ENCODE measurements around the gene LIN28A.

LIN28A gene

DNA sequence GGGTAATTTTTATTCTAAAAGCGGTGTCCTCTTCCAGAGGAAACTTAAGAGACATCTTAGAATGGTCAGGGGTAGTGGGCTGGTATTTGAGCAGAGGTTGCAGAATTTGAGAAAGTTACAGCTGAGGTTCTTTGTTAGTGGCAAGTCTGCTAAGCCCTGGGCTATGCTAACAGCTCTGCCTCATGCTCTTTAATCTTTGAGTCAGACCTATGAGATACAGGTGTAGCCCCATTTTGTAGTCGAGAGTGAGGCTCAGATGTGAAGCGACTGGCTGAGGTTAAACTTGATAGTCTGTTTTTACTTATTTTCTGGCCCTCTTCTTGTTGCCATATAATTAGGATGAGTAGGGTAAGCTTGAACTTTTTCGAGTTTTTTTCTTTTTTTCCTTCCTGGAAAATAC, 66.3 kb downstream of the LIN28A start (continued):
- TF ChIP-seq TSHZ2 (CRISPR knock-in tag; IDR thresholded peaks at IDR 0.05) = no peak

DNA sequence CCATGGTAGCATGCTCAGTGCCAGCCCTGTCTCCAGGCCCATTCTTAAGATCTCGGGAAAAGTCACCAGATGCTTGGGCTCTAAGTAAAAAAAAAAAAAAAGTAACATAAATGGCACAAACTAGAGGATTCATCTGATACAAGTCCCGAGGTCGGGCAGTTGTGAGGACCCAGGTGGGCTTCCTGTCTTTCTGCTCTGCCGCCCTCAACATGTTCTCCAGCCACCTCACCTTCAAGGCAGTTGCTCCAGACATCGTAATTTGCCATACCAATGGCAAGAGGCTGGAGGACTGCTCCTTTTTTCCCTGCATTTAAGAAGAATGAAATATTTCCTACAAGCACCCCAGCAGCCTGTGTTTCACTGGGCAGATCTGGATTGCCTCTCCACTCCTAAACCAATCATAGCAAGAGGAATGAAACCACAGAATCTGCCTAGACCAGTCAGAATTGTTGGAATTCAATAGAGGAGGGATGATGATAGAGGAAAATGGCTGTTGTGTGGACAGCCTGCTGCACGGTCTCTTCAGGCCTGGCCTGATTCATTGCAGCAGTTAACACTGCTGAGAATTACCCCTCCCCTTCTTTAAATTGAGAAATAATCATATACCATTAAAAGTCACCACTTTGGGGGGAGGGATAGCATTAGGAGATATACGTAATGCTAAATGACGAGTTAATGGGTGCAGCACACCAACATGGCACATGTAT, 67.0 kb downstream of the LIN28A start:
- TF ChIP-seq RARB (CRISPR knock-in tag; IDR thresholded peaks at IDR 0.05) (no peak), ZFP3 (CRISPR knock-in tag; IDR thresholded peaks at IDR 0.05) (no peak), GLIS3 (CRISPR knock-in tag; IDR thresholded peaks at IDR 0.05) (no peak), ZFP30 (CRISPR knock-in tag; IDR thresholded peaks at IDR 0.05) (no peak), TCF4 (CRISPR knock-in tag; IDR thresholded peaks at IDR 0.05; ENCODE audit: borderline replicate concordance) (no peak), ZNF70 (CRISPR knock-in tag; IDR thresholded peaks at IDR 0.05) (no peak), ISL1 (CRISPR knock-in tag; IDR thresholded peaks at IDR 0.05) (no peak), BACH2 (CRISPR knock-in tag; IDR thresholded peaks at IDR 0.05; ENCODE audit: borderline replicate concordance) (no peak), OSR1 (CRISPR knock-in tag; IDR thresholded peaks at IDR 0.05) (no peak), ZNF8 (CRISPR knock-in tag; IDR thresholded peaks at IDR 0.05) (no peak), CSDC2 (CRISPR knock-in tag; IDR thresholded peaks at IDR 0.05) (no peak)
- TF ChIP-seq, protein P1, sequence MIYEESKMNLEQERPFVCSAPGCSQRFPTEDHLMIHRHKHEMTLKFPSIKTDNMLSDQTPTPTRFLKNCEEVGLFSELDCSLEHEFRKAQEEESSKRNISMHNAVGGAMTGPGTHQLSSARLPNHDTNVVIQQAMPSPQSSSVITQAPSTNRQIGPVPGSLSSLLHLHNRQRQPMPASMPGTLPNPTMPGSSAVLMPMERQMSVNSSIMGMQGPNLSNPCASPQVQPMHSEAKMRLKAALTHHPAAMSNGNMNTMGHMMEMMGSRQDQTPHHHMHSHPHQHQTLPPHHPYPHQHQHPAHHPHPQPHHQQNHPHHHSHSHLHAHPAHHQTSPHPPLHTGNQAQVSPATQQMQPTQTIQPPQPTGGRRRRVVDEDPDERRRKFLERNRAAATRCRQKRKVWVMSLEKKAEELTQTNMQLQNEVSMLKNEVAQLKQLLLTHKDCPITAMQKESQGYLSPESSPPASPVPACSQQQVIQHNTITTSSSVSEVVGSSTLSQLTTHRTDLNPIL (CRISPR knock-in tag; IDR thresholded peaks at IDR 0.05; ENCODE audit: low read depth) = no peak
- peak; percentile 13 for ATAC-seq

GRCh38 chr1:26478159-26478558, 67.5 kb downstream of the LIN28A start:
- TF ChIP-seq CSRNP3 (CRISPR knock-in tag; IDR thresholded peaks at IDR 0.05) = no peak
- TF ChIP-seq, protein P1 (CRISPR knock-in tag; IDR thresholded peaks at IDR 0.05; ENCODE audit: low read depth) = 0 out of 2 replicates have a peak, but pooled peaks have one; percentile 10
- ATAC-seq = no peak

GRCh38 chr1:26478988-26479387, 68.4 kb downstream of the LIN28A start:
- ATAC-seq = no peak
- TF ChIP-seq PPARA (CRISPR knock-in tag; IDR thresholded peaks at IDR 0.05; ENCODE audit: borderline replicate concordance) = no peak
- TF ChIP-seq ZNF565 (CRISPR knock-in tag; conservative IDR thresholded peaks at IDR 0.05; ENCODE audit: low read depth) = no peak
- TF ChIP-seq TSHZ2 (CRISPR knock-in tag; IDR thresholded peaks at IDR 0.05) = no peak
- TF ChIP-seq ZNF70 (CRISPR knock-in tag; IDR thresholded peaks at IDR 0.05) = no peak
- TF ChIP-seq CSRNP3 (CRISPR knock-in tag; IDR thresholded peaks at IDR 0.05) = no peak
- no peak for TF ChIP-seq ZFP30 (CRISPR knock-in tag; IDR thresholded peaks at IDR 0.05)
- no peak for TF ChIP-seq ARNTL (CRISPR knock-in tag; IDR thresholded peaks at IDR 0.05; ENCODE audit: borderline replicate concordance, low read depth)
- no peak for TF ChIP-seq ZFP3 (CRISPR knock-in tag; IDR thresholded peaks at IDR 0.05)
- TF ChIP-seq ESRRG (CRISPR knock-in tag; IDR thresholded peaks at IDR 0.05) = no peak
- TF ChIP-seq ISL1 (CRISPR knock-in tag; IDR thresholded peaks at IDR 0.05) = no peak
- TF ChIP-seq CSDC2 (CRISPR knock-in tag; IDR thresholded peaks at IDR 0.05) = no peak
- no peak for TF ChIP-seq GLIS3 (CRISPR knock-in tag; IDR thresholded peaks at IDR 0.05)
